ENCODE data around the gene VIT.
A peak's percentile ranks its signal among the peaks of the same experiment; 100 is the strongest.

VIT gene

GRCh38 chr2:36670881-36671595 lies 25.5 kb upstream of the VIT start:
- no peak overlapping the region for H3K27ac ChIP-seq

DNA sequence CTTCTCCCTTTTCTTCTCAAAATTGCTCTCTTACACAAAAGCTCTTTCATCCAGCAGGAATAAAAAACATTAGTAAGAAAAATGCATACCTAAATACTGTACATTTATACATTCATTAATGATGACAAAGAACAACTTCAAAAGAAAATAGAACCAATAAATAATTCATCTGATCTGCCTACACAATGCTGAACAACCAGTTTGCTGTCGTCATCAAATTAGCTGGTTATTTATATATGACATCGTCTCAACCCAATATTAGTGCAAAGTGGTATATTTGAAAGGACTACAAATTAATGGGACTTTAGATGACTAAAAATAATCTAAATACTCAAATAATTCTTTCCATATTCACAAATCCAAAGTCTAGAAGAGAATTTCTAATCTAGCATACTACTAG lies 24.8 kb upstream of the VIT start:
- no peak overlapping the region for H3K27ac ChIP-seq
- TF ChIP-seq ZFX (IDR thresholded peaks at IDR 0.05; ENCODE audit: borderline replicate concordance): no peak
- TF ChIP-seq, protein P1, sequence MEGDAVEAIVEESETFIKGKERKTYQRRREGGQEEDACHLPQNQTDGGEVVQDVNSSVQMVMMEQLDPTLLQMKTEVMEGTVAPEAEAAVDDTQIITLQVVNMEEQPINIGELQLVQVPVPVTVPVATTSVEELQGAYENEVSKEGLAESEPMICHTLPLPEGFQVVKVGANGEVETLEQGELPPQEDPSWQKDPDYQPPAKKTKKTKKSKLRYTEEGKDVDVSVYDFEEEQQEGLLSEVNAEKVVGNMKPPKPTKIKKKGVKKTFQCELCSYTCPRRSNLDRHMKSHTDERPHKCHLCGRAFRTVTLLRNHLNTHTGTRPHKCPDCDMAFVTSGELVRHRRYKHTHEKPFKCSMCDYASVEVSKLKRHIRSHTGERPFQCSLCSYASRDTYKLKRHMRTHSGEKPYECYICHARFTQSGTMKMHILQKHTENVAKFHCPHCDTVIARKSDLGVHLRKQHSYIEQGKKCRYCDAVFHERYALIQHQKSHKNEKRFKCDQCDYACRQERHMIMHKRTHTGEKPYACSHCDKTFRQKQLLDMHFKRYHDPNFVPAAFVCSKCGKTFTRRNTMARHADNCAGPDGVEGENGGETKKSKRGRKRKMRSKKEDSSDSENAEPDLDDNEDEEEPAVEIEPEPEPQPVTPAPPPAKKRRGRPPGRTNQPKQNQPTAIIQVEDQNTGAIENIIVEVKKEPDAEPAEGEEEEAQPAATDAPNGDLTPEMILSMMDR (IDR thresholded peaks at IDR 0.05): no peak

More at GRCh38 chr2:36670881-36671595, 25.5 kb upstream of the VIT start:
- TF ChIP-seq, protein P1 (IDR thresholded peaks at IDR 0.05): no peak
- TF ChIP-seq ZFX (IDR thresholded peaks at IDR 0.05; ENCODE audit: borderline replicate concordance): no peak

- no peak overlapping the region for H3K27ac ChIP-seq
- no peak for TF ChIP-seq ZFX (IDR thresholded peaks at IDR 0.05; ENCODE audit: borderline replicate concordance)
- TF ChIP-seq, protein P1 (IDR thresholded peaks at IDR 0.05): peak; percentile 45
These were observed 24.3 kb upstream of the VIT start for GRCh38 chr2:36672199-36672598.

DNA sequence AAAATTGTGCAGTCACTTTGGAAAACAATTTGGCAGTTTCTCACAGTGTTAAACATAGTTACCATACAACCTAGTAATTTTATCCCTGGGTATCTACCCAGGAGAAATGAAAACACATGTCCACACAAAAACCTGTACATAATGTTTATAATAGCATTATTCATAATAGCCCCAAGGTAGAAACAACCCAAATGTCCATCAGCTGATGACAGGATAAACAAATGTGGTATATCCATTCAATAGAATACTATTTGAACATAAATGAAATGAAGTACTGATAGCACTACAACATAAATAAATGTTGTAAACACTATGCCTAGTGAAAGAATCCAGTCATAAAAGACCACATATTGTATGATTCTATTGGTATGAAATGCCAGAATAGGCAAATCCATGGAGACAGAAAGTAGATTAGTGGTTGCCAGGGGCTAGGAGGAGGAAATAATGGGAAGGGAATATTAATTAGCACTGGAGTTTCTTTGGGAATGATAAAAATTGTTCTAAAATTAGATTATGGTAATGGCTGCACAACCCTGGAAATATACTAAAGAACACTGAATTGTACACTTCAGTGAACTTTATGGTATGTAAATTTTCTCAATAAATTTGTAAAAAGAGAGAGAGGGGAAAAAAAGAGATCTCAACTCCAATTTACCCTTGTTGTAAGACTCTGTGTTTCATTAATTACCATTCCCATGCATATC lies 20.8 kb upstream of the VIT start:
- TF ChIP-seq, protein P1 (IDR thresholded peaks at IDR 0.05): no peak
- TF ChIP-seq ZFX (IDR thresholded peaks at IDR 0.05; ENCODE audit: borderline replicate concordance): no peak
- H3K27ac ChIP-seq: no peak overlapping the region

DNA sequence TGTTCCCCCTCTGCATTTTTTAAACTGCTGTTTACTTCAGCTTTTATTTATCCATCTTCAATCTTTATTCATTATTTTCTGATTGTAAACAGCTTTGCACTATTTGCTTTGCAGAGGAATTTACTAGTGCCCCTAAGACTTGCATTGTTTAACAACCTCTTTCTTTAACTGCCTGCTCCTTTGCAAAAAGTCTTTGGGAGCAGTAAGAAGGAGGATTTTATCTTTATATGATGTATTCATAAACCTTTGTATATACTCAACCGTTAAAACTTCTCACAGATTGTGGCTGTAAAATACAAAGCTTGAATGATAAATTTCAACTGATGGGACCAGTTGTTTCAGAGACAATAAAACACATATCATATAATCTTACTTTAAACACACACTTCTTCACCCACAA lies 20.1 kb upstream of the VIT start:
- H3K27ac ChIP-seq: no peak overlapping the region
- no peak for TF ChIP-seq ZFX (IDR thresholded peaks at IDR 0.05; ENCODE audit: borderline replicate concordance)
- TF ChIP-seq, protein P1 (IDR thresholded peaks at IDR 0.05): no peak

DNA sequence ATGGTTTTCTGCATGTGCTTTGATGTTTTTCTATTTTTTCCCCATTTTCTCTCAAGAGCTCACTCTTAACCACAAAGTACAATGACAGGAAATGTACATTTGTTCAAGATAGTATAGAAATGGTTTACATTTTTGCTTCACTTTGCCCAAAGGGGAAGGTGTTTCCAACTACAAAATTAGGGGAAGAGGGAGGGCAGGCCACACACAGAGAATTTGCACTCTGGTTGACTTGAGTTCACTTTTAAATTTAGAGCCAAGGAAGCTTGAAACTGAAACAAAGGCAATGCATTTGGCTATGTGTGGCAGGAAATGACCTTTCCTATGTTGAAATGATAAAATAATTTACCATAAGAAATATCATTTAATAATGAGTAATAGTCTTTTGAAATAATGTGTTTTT lies 19.1 kb upstream of the VIT start:
- TF ChIP-seq, protein P1 (IDR thresholded peaks at IDR 0.05): no peak
- no peak for TF ChIP-seq ZFX (IDR thresholded peaks at IDR 0.05; ENCODE audit: borderline replicate concordance)
- no peak overlapping the region for H3K27ac ChIP-seq

GRCh38 chr2:36677996-36678605 lies 18.4 kb upstream of the VIT start:
- H3K27ac ChIP-seq: no peak overlapping the region
- TF ChIP-seq, protein P1 (IDR thresholded peaks at IDR 0.05): no peak
- no peak for TF ChIP-seq ZFX (IDR thresholded peaks at IDR 0.05; ENCODE audit: borderline replicate concordance)
